GM18505 (cell line): Measurements from ENCODE around the gene SPIN3.
"Not testable (repeated sequence)": the region's sequence is repeated elsewhere in the genome, so short reads cannot be mapped to it uniquely, and the experiment has no call there.

Experiments
- ATAC-seq: cut with Tn5 transposase; IDR thresholded peaks from one replicate; pipeline ENCODE4 v1.9.1; 2021; ENCODE audit not compliant: unreplicated experiment
- POLR2A ChIP-seq: IDR thresholded peaks from 4 replicates; pipeline ENCODE4 v1.6.1; 2011; ENCODE audit warnings: borderline replicate concordance; ENCODE audit not compliant: insufficient read depth, insufficient read length; ENCODE audit errors: extremely low read depth

The SPIN3 gene

DNA sequence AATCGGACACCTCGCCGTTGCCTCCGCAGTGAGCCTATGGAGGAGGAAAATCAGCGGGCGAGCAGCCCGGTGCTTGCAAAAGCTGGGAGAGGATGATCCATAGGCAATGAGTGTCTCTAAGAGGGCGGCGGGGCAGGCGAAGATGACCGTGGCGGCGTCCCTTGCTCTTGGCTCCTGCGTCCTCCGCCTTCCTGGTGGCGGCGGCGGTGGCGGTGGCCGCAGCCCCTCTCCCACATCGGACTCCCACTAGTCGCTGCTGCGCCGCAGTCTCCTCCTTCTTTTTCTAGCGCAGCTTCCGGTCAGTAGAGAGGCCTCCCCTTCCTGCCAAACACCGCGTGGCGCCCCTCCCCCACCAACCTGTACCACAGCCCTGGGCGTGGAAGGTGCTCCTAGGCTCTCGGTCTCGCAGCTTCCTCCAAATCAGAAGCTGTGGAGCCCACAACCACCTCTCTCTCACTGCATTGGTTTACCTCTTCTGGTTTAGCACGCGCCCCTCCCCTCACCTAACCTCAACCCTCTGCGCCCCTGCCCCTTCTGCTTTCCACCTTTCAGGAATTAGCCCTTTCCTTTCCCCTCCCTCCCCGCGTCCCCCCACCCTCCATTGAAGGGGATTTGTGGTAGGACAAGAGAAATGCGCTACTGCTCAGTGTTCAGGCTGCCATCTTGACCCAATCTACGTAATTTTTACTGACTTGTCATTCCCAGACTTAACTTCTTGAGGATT, at the start of gene SPIN3:
SPIN3 (minus strand) TSS at position 271 of the 724 bp plus-strand sequence. CDS start 594 bp downstream, outside the sequence.
- peak; percentile 98 for ATAC-seq
- TF ChIP-seq POLR2A = peak; percentile 76

DNA sequence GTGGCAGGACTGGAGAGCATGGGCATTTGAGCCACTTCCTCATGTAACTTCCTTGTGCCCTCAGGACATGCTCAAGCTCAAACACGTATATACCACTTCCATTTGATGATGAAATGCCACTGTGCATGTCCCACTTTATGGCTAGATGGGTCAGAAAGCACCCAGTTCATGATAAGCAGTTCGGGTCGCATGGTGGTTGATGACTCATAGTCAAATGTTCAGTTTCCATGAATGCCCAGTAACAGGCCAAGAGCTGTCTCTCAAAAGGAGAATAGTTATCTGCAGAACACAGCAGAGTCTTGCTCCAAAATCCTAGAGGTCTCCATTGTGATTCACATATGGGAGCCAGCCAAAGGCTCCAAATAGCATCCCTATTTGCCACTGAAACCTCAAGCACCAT, 48.9 kb upstream of the SPIN3 start:
- TF ChIP-seq POLR2A = no peak
- ATAC-seq = no peak

DNA sequence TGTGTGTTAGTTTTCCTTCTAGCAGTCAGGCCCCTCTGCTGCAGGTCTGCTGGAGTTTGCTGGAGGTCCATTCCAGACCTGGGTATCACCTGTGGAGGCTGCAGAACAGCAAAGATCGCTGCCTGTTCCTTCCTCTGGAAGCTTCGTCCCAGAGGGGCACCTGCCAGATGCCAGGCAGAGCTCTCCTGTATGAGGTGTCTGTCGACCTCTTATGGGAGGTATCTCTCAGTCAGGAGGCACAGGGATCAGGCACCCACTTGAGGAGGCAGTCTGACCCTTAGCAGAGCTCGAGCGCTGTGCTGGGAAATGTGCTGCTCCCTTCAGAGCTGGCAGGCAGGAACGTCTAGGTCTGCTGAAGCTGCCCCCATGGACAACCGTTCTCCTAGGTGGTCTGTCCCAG, 41.9 kb upstream of the SPIN3 start:
- not testable (repeated sequence) for ATAC-seq

DNA sequence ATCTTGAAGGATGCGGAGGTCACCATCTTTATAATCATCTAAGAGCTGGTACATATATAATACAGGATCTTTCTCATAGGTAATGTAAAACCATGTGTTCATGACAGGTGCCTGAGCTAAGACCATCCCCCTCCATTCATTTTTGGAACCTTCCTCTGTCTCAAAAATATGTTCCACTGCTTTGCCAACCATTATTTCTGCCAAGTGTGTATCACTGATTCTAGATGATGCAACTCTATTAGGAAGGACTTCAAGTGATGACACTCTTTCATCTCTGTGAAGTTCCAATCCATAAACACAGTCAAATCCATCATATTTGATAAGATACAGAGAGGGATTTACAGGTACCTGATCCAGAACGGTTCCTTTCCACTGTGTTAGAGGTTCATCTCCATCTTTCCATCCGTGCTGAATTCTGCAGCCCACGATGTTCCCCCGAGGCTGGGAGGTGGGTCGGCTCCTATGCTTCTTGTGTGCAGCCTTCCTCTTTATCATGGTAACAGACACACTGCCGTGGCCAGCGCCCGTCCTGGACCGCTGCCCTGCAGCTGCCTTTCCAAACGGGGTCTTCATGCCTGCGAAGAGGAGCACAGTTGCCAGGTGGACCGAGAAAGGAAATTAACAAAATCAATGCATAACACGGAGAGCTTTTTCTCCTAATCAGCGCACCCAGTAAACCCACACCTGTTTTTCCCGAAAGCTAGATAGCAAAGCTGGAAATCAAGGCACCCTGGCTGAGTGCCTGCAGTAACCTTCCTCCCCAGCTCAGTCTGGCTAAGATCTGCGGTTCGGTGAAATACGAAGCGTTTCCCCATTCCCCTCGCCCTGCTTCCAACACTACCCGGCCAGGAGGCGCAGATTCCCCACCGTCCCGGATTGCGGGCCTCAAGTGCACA, 718 bp downstream of the SPIN3 start:
- no peak for TF ChIP-seq POLR2A
- no peak for ATAC-seq

DNA sequence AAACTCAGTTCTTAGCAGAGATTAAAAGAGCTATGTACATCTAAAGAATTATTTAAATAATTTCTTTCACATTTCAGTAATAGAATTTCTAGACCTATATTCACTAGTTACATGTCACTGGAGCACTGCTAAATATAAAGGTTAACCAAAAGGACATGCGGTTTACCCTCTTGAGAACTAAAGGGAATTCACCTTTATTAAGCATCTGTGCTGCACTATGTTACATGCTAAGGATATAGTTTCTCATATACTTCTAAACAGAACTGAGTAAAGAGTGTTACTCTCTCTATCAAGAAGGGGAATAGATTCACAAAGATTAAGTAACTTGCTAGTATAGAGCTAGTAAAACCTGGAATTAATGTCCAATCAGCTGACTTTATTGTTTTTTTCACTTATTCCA, 7.6 kb downstream of the SPIN3 start:
- no peak for ATAC-seq
- no peak for TF ChIP-seq POLR2A

DNA sequence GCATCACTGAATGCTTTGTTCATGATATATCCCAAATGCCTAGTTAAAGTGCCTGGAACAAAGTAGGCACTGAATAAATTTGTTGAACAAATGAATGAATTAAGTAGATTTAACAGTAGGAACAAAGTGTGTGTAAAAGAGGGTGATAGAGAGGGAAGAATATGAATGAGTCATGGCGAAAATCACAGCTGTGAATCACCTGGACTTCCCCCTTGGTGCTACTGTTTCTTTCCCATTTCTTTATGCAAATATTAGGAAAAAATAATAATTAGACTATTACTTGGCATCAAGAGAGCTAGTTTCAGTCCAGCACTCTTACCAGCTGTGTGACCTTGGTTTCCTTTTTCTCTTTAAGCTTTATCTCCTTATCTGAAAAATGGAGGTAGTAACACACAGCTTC, 9.2 kb downstream of the SPIN3 start:
- ATAC-seq = no peak

DNA sequence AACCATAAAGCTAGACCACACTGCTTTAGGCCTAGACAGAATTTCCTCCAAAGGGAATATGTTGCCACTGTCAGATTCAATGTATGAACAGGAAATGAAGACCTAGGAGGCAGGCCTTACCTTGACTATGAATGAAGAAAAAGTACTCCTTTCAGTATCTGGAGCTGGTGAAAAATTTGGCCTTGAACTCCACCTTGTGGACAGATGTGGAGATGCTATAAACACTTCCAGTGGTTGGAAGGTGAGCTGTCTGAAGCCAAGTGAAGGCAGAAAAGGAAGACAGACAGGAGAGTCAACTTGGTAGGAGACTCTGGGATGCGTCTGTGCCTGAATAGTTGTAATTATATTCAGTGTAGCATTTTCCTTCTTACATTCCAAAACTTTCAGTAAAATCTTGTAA, 17.2 kb downstream of the SPIN3 start:
- peak; percentile 88 for ATAC-seq
- no peak for TF ChIP-seq POLR2A

More for the DNA sequence above, 9.2 kb downstream of the SPIN3 start:
- no peak for TF ChIP-seq POLR2A

DNA sequence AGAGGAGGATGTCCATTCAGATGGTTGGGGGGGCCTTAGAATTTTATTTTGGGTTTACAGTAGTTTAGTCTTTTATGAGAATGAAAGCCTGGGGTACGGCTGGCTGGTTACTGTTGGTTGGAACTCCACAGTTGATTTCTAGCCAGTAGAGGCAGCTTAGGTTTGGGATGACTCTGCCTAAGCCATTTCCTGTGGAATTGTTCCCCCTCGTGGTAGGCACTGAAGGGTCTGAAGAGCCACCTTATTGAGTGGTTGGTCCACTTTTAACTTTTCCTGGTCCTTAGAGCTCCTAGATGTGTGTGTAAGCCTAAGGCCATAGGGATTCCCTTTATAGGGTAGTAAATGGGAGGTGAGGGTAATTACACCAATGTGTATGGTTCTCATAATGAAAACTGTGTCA, 19.7 kb downstream of the SPIN3 start:
- no peak for ATAC-seq
- no peak for TF ChIP-seq POLR2A

DNA sequence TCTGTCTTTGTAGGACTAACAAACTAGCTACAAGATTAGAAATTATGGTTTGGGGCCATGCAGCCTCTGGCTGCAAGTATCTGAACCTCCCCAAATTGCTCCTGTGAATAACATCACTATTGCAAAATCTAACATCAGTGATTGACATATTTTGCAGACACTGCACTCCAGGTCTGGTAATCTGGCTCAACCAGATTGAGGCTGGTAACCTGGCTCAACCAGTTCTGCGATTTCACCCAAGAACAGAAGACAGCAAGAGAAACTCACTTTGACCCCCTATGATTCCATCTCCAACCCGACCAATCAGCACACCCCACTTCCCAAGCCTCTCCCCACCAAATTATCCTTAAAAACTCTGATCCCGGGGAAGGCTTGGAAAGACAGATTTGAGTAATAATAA, 20.9 kb downstream of the SPIN3 start:
- no peak for TF ChIP-seq POLR2A
- no peak for ATAC-seq

DNA sequence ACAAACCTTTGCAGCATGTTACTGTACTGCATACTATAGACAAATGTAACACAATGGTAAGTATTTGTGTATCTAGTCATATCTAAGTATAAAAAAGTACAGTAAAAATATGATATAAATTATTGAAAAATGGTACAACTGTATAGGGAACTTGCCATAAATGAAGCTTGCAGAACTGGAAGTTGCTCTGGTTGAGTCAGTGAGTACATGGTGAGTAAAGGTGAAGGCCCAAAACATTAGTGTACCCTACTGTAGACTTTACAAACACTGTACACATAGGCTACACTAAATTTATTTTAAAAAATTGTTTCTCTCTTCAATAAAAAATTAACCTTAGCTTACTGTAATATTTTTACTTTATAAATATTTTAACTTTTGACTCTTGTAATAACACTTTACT, 25.8 kb downstream of the SPIN3 start:
- ATAC-seq = no peak
- no peak for TF ChIP-seq POLR2A

DNA sequence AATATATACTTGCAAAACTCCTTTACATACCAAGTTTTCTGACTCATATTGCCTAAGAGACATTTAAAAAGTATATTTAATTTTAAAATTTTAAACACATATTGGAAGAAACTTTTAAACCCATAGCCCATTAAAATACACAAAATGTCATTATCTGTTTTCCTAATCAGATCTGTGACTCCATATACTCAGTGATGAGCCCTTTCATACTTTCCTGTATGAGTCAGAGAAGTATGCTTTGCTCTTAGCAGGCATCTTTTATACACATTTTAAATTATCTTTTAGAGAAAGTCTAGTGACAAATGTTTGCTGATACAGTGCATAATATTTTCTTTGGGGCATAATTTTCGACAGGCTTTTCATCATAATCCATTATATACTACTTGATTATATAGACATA, 26.4 kb downstream of the SPIN3 start:
- ATAC-seq = no peak
- no peak for TF ChIP-seq POLR2A

DNA sequence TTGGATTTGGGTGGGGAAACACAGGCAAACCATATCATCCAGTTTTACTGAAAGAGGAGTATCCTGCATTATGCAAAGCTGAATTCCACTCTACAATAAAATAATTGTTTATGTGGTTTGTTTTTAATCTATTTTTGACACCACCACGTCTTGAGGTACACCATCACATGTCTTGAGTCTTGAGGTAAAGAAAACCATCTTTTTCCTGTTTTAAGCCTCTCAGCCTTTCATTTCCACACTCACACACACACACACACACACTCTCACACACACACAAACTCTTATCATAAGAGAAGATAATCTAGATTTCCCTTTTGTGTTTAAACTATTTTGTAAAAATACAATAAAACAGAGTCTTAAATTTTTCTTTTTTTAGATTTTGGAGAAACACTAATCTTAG, 32.0 kb downstream of the SPIN3 start:
- no peak for TF ChIP-seq POLR2A
- no peak for ATAC-seq

DNA sequence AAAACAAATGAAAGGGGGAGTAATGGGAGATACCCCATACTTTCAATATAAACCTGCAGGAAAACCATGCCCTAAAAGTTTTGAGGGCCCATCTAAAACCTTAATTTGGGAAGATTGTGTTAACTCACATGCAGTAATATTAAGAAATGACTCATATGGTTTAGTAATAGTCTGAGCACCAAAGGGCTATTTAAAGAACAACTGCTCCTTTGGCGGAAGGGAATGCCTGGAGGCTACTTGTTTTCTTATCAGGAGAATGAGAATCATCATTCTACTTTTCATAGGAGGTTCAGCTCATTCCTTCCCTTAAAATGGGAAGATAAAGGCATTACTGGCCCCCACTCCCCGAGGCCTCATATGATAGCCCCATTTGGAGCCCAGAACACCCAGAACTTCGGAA, 47.6 kb downstream of the SPIN3 start:
- no peak for ATAC-seq
- no peak for TF ChIP-seq POLR2A

DNA sequence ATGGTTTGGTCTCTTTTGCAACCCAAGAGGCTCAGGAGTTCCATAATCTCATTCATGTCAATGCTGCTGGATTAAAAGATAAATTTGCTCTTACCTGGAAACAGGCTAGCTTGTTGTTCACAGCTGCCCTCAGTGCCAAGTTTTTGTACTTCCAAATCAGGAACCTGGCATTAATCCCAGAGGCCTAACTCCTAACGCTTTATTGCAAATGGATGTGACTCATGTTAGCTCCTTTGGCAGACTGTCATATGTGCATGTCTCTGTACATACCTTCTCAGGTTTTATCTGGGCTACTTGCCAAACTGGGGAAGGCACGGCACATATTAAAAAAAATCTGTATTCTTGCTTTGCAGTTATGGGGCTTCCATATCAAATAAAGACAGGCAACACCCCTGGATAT, 49.1 kb downstream of the SPIN3 start:
- ATAC-seq = not testable (repeated sequence)

DNA sequence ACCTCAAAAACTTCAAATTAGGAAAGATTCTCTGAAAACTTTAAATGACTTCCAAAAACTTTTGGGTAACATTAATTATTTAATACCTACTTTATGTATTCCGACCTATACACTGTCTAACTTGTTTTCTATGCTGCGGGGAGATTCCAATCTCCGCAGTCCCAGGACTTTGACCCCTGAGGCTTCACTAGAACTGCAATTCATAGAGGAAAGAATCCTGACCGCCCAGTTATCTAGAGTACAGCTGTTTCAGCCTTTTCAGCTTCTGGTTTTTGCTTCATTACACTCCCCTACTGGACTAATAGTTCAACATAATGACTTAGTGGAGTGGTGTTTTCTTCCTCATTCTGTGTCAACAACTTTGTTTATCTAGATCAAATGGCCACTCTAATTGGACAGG, 50.1 kb downstream of the SPIN3 start:
- not testable (repeated sequence) for ATAC-seq
